Liver (tissue), 9 donors: ENCODE results near the gene JTB. TPM values are rescaled to one million over a fixed set of nuclear protein-coding genes. Genes with fewer than 3 reads are reported as not detected.

Source experiments
- DNase-seq: peaks from one replicate; pipeline ENCODE4 v3.0.0-alpha.2; 2017; ENCODE audit warnings: low spot score
- H3K27ac ChIP-seq, 2 donors: one replicate each; pipeline ENCODE4 v1.7.0; 2013; ENCODE audit warnings: inconsistent platforms in 2 of 2, low read length in 2 of 2, control low read depth in 1 of 2, low read depth in 1 of 2, mild to moderate bottlenecking in 1 of 2
- H3K27me3 ChIP-seq, 4 donors: one replicate each; pipeline versions ENCODE4 v1.6.1 to v1.7.0; 2013; ENCODE audit warnings: low read length in 3 of 4, inconsistent platforms in 1 of 4, mild to moderate bottlenecking in 1 of 4, moderate library complexity in 1 of 4; ENCODE audit not compliant: control insufficient read depth in 4 of 4, insufficient read depth in 4 of 4
- H3K36me3 ChIP-seq, 4 donors: one replicate each; pipeline versions ENCODE4 v1.6.1 to v1.7.0; 2013; ENCODE audit warnings: low read length in 3 of 4, mild to moderate bottlenecking in 3 of 4, low read depth in 1 of 4, moderate library complexity in 1 of 4; ENCODE audit not compliant: control insufficient read depth in 4 of 4, insufficient read depth in 3 of 4
- H3K4me1 ChIP-seq, 4 donors: one replicate each; pipeline versions ENCODE4 v1.6.1 to v1.7.0; 2013; ENCODE audit warnings: low read length in 3 of 4, mild to moderate bottlenecking in 3 of 4, moderate library complexity in 1 of 4; ENCODE audit not compliant: control insufficient read depth in 4 of 4, insufficient read depth in 4 of 4
- H3K4me3 ChIP-seq, 3 donors: one replicate each; pipeline versions ENCODE4 v1.6.1 to v1.7.0; 2013; ENCODE audit warnings: low read length in 3 of 3, control low read depth in 1 of 3, low read depth in 1 of 3, mild to moderate bottlenecking in 1 of 3
- H3K9ac ChIP-seq, 2 donors: one replicate each; pipeline ENCODE4 v1.7.0; 2013; ENCODE audit warnings: low read length in 2 of 2, mild to moderate bottlenecking in 2 of 2, moderate library complexity in 2 of 2, control low read depth in 1 of 2, low read depth in 1 of 2
- H3K9me3 ChIP-seq, 4 donors: one replicate each; pipeline versions ENCODE4 v1.6.1 to v1.7.0; 2013; ENCODE audit warnings: low read length in 3 of 4; ENCODE audit not compliant: control insufficient read depth in 4 of 4
- EGR1 ChIP-seq, 2 donors: IDR thresholded peaks; 2 replicates each; pipeline ENCODE4 v1.6.1; 2016 to 2018; ENCODE audit warnings: antibody characterized with exemption in 2 of 2, low read depth in 2 of 2
- FOXA2 ChIP-seq: IDR thresholded peaks from 2 replicates; pipeline ENCODE4 v1.6.1; 2016; ENCODE audit warnings: antibody characterized with exemption
- HNF4G ChIP-seq: IDR thresholded peaks from 2 replicates; pipeline ENCODE4 v1.6.1; 2016; ENCODE audit warnings: antibody characterized with exemption
- JUND ChIP-seq, 2 donors: IDR thresholded peaks; 2 replicates each; pipeline ENCODE4 v1.6.1; 2016; ENCODE audit warnings: antibody characterized with exemption in 2 of 2
- RAD21 ChIP-seq, 2 donors: IDR thresholded peaks; 2 replicates each; pipeline ENCODE4 v1.6.1; 2016; ENCODE audit warnings: antibody characterized with exemption in 2 of 2, mild to moderate bottlenecking in 2 of 2
- RXRA ChIP-seq, 2 donors: IDR thresholded peaks; 2 replicates each; pipeline ENCODE4 v1.6.1; 2017 to 2018; ENCODE audit warnings: antibody characterized with exemption in 2 of 2, mild to moderate bottlenecking in 1 of 2
- SP1 ChIP-seq: IDR thresholded peaks from 2 replicates; pipeline ENCODE4 v1.6.1; 2018; ENCODE audit warnings: antibody characterized with exemption, mild to moderate bottlenecking
- YY1 ChIP-seq: IDR thresholded peaks from 2 replicates; pipeline ENCODE4 v1.6.1; 2016; ENCODE audit warnings: antibody characterized with exemption, mild to moderate bottlenecking
- WGBS: extraction: QIAGEN DNeasy Blood & Tissue Kit; methylation state at CpG from one replicate; pipeline ENCODE4 v1.1.7; 2013; 5-methylcytosine and 5-hydroxymethylcytosine counted together
- polyA plus RNA-seq, 2 donors: library from polyadenylated mRNA; stranded (reverse) in 1 of 2; unstranded in 1 of 2; fragments of 200-250 nt in 1 of 2; fragments of >200 nt in 1 of 2; fragmentation: Nextera tagmentation in 1 of 2; extraction: Ambion mirVana in 1 of 2; gene quantifications; one replicate each; pipeline versions ENCODE4 v1.2.1 to v1.2.3, GENCODE V29; 2013 to 2015
- total RNA-seq, 2 donors: library from RNA; depleted of rRNA; stranded (reverse); fragments of >200 nt; gene quantifications; one replicate each; pipeline ENCODE4 v1.2.3, GENCODE V29; 2014
- TF ChIP-seq, protein P1 (sequence below): IDR thresholded peaks from 2 replicates; pipeline ENCODE4 v1.6.1; 2016; ENCODE audit warnings: antibody characterized with exemption
- TF ChIP-seq, protein P2 (sequence below): IDR thresholded peaks from 2 replicates; pipeline ENCODE4 v1.6.1; 2016; ENCODE audit warnings: antibody characterized with exemption, mild to moderate bottlenecking
- TF ChIP-seq, protein P3 (sequence below): IDR thresholded peaks from 2 replicates; pipeline ENCODE4 v1.6.1; 2016; ENCODE audit warnings: antibody characterized with exemption
- TF ChIP-seq, protein P4 (sequence below): IDR thresholded peaks from 2 replicates; pipeline ENCODE4 v1.6.1; 2016; ENCODE audit warnings: antibody characterized with exemption
- donor health status: healthy.
- donor health status: healthy.
- donor health status: healthy.
- donor health status: healthy.
- donor health status: healthy.

The JTB gene
- total and polyA plus RNA-seq, 4 donors = 88.9 to 182 (median 124) TPM

DNA sequence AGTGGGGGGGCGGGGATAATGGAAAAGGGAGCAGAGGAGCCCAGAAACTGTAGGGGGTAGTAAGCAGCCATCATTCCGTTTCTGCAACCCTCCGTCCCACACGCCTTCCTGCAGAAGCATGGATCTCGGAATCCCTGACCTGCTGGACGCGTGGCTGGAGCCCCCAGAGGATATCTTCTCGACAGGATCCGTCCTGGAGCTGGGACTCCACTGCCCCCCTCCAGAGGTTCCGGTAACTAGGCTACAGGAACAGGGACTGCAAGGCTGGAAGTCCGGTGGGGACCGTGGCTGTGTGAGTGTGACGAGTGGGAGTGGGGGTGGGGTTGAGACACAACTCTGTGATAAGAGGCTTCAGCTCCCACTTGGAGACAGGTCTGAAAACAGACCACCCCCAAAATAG is 9.1 kb downstream of the JTB start:
- Histone ChIP-seq H3K36me3 (peaks cover 0 to 2% (median under 1%) of the 10 kb centered on the region in 4 donors), H3K4me1 (peaks cover 5 to 36% (median 21%) of the 10 kb centered on the region in 4 donors), H3K27ac (peak overlapping the region in 1 of 2 donors; percentile 96), H3K27me3 (no peaks in the 10 kb centered on the region), H3K4me3 (peak overlapping the region in 2 of 3 donors; percentile 61 to 83), H3K9ac (peak overlapping the region in 1 of 2 donors; percentile 88), H3K9me3 (no peaks in the 10 kb centered on the region)
- DNase-seq = peak; percentile 44
- no peak for TF ChIP-seq EGR1 (IDR thresholded peaks at IDR 0.05; ENCODE audit: low read depth in 2 of 2)
- TF ChIP-seq SP1 = no peak
- TF ChIP-seq RAD21 (IDR thresholded peaks at IDR 0.05) = no peak
- TF ChIP-seq, protein P1, sequence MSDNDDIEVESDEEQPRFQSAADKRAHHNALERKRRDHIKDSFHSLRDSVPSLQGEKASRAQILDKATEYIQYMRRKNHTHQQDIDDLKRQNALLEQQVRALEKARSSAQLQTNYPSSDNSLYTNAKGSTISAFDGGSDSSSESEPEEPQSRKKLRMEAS = no peak
- no peak for TF ChIP-seq JUND (IDR thresholded peaks at IDR 0.05)
- TF ChIP-seq, protein P2, sequence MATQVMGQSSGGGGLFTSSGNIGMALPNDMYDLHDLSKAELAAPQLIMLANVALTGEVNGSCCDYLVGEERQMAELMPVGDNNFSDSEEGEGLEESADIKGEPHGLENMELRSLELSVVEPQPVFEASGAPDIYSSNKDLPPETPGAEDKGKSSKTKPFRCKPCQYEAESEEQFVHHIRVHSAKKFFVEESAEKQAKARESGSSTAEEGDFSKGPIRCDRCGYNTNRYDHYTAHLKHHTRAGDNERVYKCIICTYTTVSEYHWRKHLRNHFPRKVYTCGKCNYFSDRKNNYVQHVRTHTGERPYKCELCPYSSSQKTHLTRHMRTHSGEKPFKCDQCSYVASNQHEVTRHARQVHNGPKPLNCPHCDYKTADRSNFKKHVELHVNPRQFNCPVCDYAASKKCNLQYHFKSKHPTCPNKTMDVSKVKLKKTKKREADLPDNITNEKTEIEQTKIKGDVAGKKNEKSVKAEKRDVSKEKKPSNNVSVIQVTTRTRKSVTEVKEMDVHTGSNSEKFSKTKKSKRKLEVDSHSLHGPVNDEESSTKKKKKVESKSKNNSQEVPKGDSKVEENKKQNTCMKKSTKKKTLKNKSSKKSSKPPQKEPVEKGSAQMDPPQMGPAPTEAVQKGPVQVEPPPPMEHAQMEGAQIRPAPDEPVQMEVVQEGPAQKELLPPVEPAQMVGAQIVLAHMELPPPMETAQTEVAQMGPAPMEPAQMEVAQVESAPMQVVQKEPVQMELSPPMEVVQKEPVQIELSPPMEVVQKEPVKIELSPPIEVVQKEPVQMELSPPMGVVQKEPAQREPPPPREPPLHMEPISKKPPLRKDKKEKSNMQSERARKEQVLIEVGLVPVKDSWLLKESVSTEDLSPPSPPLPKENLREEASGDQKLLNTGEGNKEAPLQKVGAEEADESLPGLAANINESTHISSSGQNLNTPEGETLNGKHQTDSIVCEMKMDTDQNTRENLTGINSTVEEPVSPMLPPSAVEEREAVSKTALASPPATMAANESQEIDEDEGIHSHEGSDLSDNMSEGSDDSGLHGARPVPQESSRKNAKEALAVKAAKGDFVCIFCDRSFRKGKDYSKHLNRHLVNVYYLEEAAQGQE = no peak
- no peak for TF ChIP-seq FOXA2
- no peak for TF ChIP-seq HNF4G
- TF ChIP-seq RXRA (IDR thresholded peaks at IDR 0.05) = no peak
- WGBS = 29% methylated on average over 13 of the region's 13 CpGs

DNA sequence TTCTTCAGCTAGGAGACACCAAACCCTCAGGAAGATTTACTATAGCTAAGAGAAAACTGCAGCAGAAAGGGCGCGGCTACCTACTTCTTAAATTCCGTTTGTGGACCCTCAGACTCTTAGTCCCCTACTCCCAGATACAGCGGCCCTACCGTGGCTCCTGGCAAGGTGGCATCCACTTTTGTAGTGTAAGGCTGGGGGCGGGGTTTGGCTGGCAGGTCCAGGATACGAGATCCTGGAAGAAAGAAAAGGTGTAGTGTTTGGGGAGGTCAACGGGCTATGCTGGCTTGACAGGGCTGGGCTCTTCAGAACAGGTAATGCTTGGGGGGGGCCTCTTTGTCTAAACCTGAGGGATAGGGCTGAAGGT is 9.5 kb downstream of the JTB start:
- Histone ChIP-seq H3K36me3 (no peaks in the 10 kb centered on the region), H3K9ac (peak overlapping the region; percentile 88 to 94), H3K4me3 (peak overlapping the region; percentile 61 to 98 (median 83)), H3K4me1 (peaks cover 5 to 36% (median 21%) of the 10 kb centered on the region in 4 donors), H3K9me3 (no peaks in the 10 kb centered on the region), H3K27me3 (no peaks in the 10 kb centered on the region), H3K27ac (peak overlapping the region; percentile 96)
- DNase-seq = no peak
- 1% methylated on average over 8 of the region's 8 CpGs for WGBS
- TF ChIP-seq, protein P3, sequence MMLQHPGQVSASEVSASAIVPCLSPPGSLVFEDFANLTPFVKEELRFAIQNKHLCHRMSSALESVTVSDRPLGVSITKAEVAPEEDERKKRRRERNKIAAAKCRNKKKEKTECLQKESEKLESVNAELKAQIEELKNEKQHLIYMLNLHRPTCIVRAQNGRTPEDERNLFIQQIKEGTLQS = no peak
- TF ChIP-seq YY1 (no peak), RXRA (IDR thresholded peaks at IDR 0.05) (no peak), RAD21 (IDR thresholded peaks at IDR 0.05) (no peak)
- TF ChIP-seq, protein P4, sequence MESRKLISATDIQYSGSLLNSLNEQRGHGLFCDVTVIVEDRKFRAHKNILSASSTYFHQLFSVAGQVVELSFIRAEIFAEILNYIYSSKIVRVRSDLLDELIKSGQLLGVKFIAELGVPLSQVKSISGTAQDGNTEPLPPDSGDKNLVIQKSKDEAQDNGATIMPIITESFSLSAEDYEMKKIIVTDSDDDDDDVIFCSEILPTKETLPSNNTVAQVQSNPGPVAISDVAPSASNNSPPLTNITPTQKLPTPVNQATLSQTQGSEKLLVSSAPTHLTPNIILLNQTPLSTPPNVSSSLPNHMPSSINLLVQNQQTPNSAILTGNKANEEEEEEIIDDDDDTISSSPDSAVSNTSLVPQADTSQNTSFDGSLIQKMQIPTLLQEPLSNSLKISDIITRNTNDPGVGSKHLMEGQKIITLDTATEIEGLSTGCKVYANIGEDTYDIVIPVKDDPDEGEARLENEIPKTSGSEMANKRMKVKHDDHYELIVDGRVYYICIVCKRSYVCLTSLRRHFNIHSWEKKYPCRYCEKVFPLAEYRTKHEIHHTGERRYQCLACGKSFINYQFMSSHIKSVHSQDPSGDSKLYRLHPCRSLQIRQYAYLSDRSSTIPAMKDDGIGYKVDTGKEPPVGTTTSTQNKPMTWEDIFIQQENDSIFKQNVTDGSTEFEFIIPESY = no peak
